ENCODE results near the gene SH3GL1. TPM values are rescaled to one million over a fixed set of nuclear protein-coding genes. Genes with fewer than 3 reads are reported as not detected.

SH3GL1 gene
- polyA plus RNA-seq, 1 of the 3 experiments (the other 2 are of a cell fraction) = 82.8 TPM

GRCh38 chr19:4378886-4379285, 21.5 kb downstream of the SH3GL1 start:
- no peaks in the 10 kb centered on the region for H3K36me3 ChIP-seq (replicated peaks in 1 of 2; ENCODE audit: control insufficient read depth in 1 of 2, insufficient read depth in 2 of 2, low read length in 1 of 2)
- H3K4me3 ChIP-seq (ENCODE audit: low read depth in 2 of 2, low read length in 1 of 2) = no peak overlapping the region
- H3K27me3 ChIP-seq (ENCODE audit: insufficient read depth) = no peaks in the 10 kb centered on the region
- no peaks in the 10 kb centered on the region for H3K9me3 ChIP-seq
- peaks cover 87% of the 10 kb centered on the region for H3K79me2 ChIP-seq (ENCODE audit: insufficient read depth)
- H3K9ac ChIP-seq = no peak overlapping the region
- TF ChIP-seq RCOR1 (IDR thresholded peaks at IDR 0.05; ENCODE audit: low read length) (no peak), ELF1 (IDR thresholded peaks at IDR 0.05) (no peak), CHD2 (IDR thresholded peaks at IDR 0.05; ENCODE audit: low read length, partially characterized antibody) (no peak), USF2 (IDR thresholded peaks at IDR 0.05; ENCODE audit: borderline replicate concordance, low read depth, low read length) (no peak), FOXM1 (IDR thresholded peaks at IDR 0.05; ENCODE audit: low read depth) (no peak), RAD21 (IDR thresholded peaks at IDR 0.05; ENCODE audit: low read length) (no peak), EZH2phosphoT487 (IDR thresholded peaks at IDR 0.05; ENCODE audit: borderline replicate concordance, low read depth) (no peak), TAF1 (IDR thresholded peaks at IDR 0.05; ENCODE audit: borderline replicate concordance, low read depth, low read length) (no peak), TEAD4 (IDR thresholded peaks at IDR 0.05; ENCODE audit: borderline replicate concordance, insufficient read depth) (no peak), NFIC (IDR thresholded peaks at IDR 0.05; ENCODE audit: borderline replicate concordance) (no peak), FOSL2 (IDR thresholded peaks at IDR 0.05; ENCODE audit: borderline replicate concordance, low read depth) (no peak), YY1 (IDR thresholded peaks at IDR 0.05; ENCODE audit: low read depth) (no peak), TCF12 (IDR thresholded peaks at IDR 0.05) (no peak), EP300 (IDR thresholded peaks at IDR 0.05; ENCODE audit: borderline replicate concordance in 1 of 2, low read depth in 1 of 2, low read length in 1 of 2) (no peak), MXI1 (IDR thresholded peaks at IDR 0.05; ENCODE audit: low read depth, low read length) (no peak)
- TF ChIP-seq, protein P1, sequence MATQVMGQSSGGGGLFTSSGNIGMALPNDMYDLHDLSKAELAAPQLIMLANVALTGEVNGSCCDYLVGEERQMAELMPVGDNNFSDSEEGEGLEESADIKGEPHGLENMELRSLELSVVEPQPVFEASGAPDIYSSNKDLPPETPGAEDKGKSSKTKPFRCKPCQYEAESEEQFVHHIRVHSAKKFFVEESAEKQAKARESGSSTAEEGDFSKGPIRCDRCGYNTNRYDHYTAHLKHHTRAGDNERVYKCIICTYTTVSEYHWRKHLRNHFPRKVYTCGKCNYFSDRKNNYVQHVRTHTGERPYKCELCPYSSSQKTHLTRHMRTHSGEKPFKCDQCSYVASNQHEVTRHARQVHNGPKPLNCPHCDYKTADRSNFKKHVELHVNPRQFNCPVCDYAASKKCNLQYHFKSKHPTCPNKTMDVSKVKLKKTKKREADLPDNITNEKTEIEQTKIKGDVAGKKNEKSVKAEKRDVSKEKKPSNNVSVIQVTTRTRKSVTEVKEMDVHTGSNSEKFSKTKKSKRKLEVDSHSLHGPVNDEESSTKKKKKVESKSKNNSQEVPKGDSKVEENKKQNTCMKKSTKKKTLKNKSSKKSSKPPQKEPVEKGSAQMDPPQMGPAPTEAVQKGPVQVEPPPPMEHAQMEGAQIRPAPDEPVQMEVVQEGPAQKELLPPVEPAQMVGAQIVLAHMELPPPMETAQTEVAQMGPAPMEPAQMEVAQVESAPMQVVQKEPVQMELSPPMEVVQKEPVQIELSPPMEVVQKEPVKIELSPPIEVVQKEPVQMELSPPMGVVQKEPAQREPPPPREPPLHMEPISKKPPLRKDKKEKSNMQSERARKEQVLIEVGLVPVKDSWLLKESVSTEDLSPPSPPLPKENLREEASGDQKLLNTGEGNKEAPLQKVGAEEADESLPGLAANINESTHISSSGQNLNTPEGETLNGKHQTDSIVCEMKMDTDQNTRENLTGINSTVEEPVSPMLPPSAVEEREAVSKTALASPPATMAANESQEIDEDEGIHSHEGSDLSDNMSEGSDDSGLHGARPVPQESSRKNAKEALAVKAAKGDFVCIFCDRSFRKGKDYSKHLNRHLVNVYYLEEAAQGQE (IDR thresholded peaks at IDR 0.05; ENCODE audit: low read depth, low read length) = no peak
- TF ChIP-seq, protein P2, sequence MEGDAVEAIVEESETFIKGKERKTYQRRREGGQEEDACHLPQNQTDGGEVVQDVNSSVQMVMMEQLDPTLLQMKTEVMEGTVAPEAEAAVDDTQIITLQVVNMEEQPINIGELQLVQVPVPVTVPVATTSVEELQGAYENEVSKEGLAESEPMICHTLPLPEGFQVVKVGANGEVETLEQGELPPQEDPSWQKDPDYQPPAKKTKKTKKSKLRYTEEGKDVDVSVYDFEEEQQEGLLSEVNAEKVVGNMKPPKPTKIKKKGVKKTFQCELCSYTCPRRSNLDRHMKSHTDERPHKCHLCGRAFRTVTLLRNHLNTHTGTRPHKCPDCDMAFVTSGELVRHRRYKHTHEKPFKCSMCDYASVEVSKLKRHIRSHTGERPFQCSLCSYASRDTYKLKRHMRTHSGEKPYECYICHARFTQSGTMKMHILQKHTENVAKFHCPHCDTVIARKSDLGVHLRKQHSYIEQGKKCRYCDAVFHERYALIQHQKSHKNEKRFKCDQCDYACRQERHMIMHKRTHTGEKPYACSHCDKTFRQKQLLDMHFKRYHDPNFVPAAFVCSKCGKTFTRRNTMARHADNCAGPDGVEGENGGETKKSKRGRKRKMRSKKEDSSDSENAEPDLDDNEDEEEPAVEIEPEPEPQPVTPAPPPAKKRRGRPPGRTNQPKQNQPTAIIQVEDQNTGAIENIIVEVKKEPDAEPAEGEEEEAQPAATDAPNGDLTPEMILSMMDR (IDR thresholded peaks at IDR 0.05) = no peak
- 94% methylated on average over 11 of the region's 11 CpGs for WGBS (ENCODE audit: low lambda C conversion rate)
- no peak overlapping the region for H2AFZ ChIP-seq (ENCODE audit: low read depth)
- ChIA-PET POLR2A (no interaction called here), CTCF (interaction anchor here (1.1 kb wide), 1 partner anchor 8 kb away, joined by 4 read pairs; no protein-coding TSS in a partner anchor)
- H3F3A ChIP-seq (replicated peaks; ENCODE audit: insufficient read depth) = peaks cover 12% of the 10 kb centered on the region
- H3K27ac ChIP-seq (ENCODE audit: low read depth in 2 of 2, low read length in 1 of 2) = no peak overlapping the region
- no peaks in the 10 kb centered on the region for H3K9me2 ChIP-seq
- H3K4me1 ChIP-seq (ENCODE audit: control insufficient read depth in 1 of 2, insufficient read depth in 2 of 2, low read depth in 1 of 2, low read length in 1 of 2) = peaks cover 33 to 46% of the 10 kb centered on the region in 2 experiments
- no peak overlapping the region for H3K4me2 ChIP-seq
- peaks cover 58% of the 10 kb centered on the region for H4K20me1 ChIP-seq (ENCODE audit: insufficient read depth)
- no peak for DNase-seq
